ENCODE results near the gene MRPL14.
"Not testable (repeated sequence)": the region's sequence is repeated elsewhere in the genome, so short reads cannot be mapped to it uniquely, and the experiment has no call there.

MRPL14 gene

DNA sequence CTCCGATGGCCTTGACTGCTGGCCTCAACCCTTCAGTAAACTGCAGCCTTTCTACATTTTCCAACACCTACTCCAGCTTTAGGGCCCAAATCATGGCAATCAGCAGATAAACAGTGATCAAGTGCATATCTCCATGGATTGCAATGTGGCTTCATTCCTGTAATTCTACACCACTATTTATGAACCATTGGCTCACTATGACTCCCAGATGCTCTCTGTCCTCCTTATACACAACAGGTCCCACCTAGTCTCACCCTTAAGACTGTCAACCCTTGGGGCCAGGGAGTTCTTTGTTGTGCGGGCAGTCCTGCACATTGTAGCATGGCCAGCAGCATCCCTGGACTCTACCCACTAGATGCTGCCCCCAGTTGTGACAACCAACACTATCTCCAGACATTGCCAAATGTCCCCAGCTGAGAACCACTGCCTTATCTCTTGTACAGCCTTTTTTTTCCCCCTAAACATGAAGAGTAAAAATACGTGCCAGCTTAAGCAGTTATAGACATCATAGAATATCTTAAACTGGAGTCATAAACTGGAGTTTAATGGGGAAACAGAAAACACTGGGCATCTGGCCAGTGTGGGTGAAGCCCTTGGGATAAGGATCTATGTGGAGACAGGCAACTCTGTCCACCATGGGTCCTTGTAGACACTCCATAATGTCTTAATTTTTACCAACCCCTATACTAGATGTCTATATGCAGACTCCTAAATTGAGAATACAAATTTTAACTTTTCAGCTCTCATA is 21.1 kb downstream of the MRPL14 start:
- Histone ChIP-seq H3K4me2 (ENCODE audit: low read length) (no peak overlapping the region), H3K4me3 (ENCODE audit: low read length) (no peak overlapping the region), H3K9ac (ENCODE audit: low read depth, low read length) (no peak overlapping the region), H3K36me3 (ENCODE audit: insufficient read depth, low read length) (peaks cover 58% of the 10 kb centered on the region), H3K27me3 (ENCODE audit: control insufficient read depth, insufficient read depth, low read length) (no peaks in the 10 kb centered on the region), H3K4me1 (ENCODE audit: control insufficient read depth, insufficient read depth, low read length) (peaks cover 5% of the 10 kb centered on the region), H3K9me3 (replicated peaks; ENCODE audit: low read length) (no peaks in the 10 kb centered on the region)

DNA sequence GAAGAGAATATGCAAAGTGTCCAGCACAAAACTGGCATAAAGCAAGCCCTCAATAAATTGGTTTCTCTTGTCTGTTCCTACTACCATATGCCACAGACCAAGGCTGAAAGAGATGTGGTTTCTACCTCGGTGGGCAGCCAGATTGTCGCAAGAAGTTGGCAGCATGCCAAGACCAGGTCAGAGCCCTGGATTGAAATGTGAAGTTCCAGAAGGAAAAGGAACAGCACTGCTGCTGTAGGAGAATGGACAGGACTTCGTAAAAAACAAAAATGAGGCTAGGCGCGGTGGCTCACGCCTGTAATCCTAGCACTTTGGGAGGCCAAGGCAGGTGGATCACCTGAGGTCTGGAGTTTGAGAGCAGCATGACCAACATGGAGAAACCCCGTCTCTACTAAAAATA is 22.1 kb downstream of the MRPL14 start:
- Histone ChIP-seq H3K4me2 (ENCODE audit: low read length) (no peak overlapping the region), H3K4me3 (ENCODE audit: low read length) (no peak overlapping the region), H3K36me3 (ENCODE audit: insufficient read depth, low read length) (peaks cover 48% of the 10 kb centered on the region), H3K9ac (ENCODE audit: low read depth, low read length) (no peak overlapping the region), H3K9me3 (replicated peaks; ENCODE audit: low read length) (no peaks in the 10 kb centered on the region), H3K27me3 (ENCODE audit: control insufficient read depth, insufficient read depth, low read length) (no peaks in the 10 kb centered on the region), H3K4me1 (ENCODE audit: control insufficient read depth, insufficient read depth, low read length) (peaks cover 5% of the 10 kb centered on the region)

- H3K9ac ChIP-seq (ENCODE audit: low read depth, low read length): no peak overlapping the region
Measured at GRCh38 chr6:44104481-44105021, 22.7 kb downstream of the MRPL14 start.

GRCh38 chr6:44102527-44102926 is 24.7 kb downstream of the MRPL14 start:
- Histone ChIP-seq H3K9ac (ENCODE audit: low read depth, low read length) (no peak overlapping the region), H3K4me1 (ENCODE audit: control insufficient read depth, insufficient read depth, low read length) (peaks cover 5% of the 10 kb centered on the region), H3K4me3 (ENCODE audit: low read length) (no peak overlapping the region), H3K9me3 (replicated peaks; ENCODE audit: low read length) (no peaks in the 10 kb centered on the region), H3K36me3 (ENCODE audit: insufficient read depth, low read length) (peaks cover 41% of the 10 kb centered on the region), H3K4me2 (ENCODE audit: low read length) (no peak overlapping the region), H3K27me3 (ENCODE audit: control insufficient read depth, insufficient read depth, low read length) (no peaks in the 10 kb centered on the region)

More at GRCh38 chr6:44104481-44105021, 22.7 kb downstream of the MRPL14 start:
- Histone ChIP-seq H3K4me2 (ENCODE audit: low read length) (no peak overlapping the region), H3K9me3 (replicated peaks; ENCODE audit: low read length) (no peaks in the 10 kb centered on the region), H3K4me1 (ENCODE audit: control insufficient read depth, insufficient read depth, low read length) (peaks cover 5% of the 10 kb centered on the region), H3K27me3 (ENCODE audit: control insufficient read depth, insufficient read depth, low read length) (no peaks in the 10 kb centered on the region), H3K36me3 (ENCODE audit: insufficient read depth, low read length) (peaks cover 51% of the 10 kb centered on the region), H3K4me3 (ENCODE audit: low read length) (no peak overlapping the region)

- Histone ChIP-seq H3K9me3 (replicated peaks; ENCODE audit: low read length) (no peaks in the 10 kb centered on the region), H3K4me3 (ENCODE audit: low read length) (no peak overlapping the region), H3K27me3 (ENCODE audit: control insufficient read depth, insufficient read depth, low read length) (no peaks in the 10 kb centered on the region), H3K4me1 (ENCODE audit: control insufficient read depth, insufficient read depth, low read length) (peaks cover 5% of the 10 kb centered on the region), H3K9ac (ENCODE audit: low read depth, low read length) (no peak overlapping the region), H3K36me3 (ENCODE audit: insufficient read depth, low read length) (peaks cover 38% of the 10 kb centered on the region), H3K4me2 (ENCODE audit: low read length) (no peak overlapping the region)
Measured at GRCh38 chr6:44101832-44102231, 25.4 kb downstream of the MRPL14 start.

DNA sequence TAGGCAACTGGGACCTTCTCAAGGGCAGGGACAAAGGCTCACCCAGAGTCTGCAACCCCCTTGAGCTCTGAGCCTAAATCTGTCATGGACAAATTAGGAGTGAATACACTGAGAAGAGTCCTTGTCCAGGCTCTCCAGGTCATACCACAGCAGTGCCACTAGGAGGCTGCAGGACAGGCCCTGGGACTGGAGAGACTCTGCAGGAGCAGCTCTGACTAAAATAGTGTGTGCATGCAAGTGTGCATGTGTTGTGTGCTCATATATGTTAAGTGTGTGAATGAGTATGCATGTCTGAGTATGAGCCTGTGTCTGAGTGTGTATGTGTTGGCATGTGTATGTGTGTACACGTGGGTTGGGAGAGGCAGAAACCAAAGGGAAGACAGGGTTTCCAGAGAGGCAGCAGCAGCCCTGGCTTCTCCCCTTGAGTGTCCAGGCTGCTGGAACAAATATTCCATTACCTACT is 27.1 kb downstream of the MRPL14 start:
- peaks cover 4% of the 10 kb centered on the region for H3K4me1 ChIP-seq (ENCODE audit: control insufficient read depth, insufficient read depth, low read length)
- H3K4me2 ChIP-seq (ENCODE audit: low read length): no peak overlapping the region
- H3K27me3 ChIP-seq (ENCODE audit: control insufficient read depth, insufficient read depth, low read length): no peaks in the 10 kb centered on the region
- H3K9me3 ChIP-seq (replicated peaks; ENCODE audit: low read length): no peaks in the 10 kb centered on the region
- peaks cover 26% of the 10 kb centered on the region for H3K36me3 ChIP-seq (ENCODE audit: insufficient read depth, low read length)
- no peak overlapping the region for H3K4me3 ChIP-seq (ENCODE audit: low read length)
- no peak overlapping the region for H3K9ac ChIP-seq (ENCODE audit: low read depth, low read length)

- Histone ChIP-seq H3K4me2 (ENCODE audit: low read length) (no peak overlapping the region), H3K36me3 (ENCODE audit: insufficient read depth, low read length) (peaks cover 17% of the 10 kb centered on the region), H3K9me3 (replicated peaks; ENCODE audit: low read length) (no peaks in the 10 kb centered on the region), H3K27me3 (ENCODE audit: control insufficient read depth, insufficient read depth, low read length) (no peaks in the 10 kb centered on the region), H3K9ac (ENCODE audit: low read depth, low read length) (no peak overlapping the region), H3K4me3 (ENCODE audit: low read length) (no peak overlapping the region), H3K4me1 (ENCODE audit: control insufficient read depth, insufficient read depth, low read length) (no peaks in the 10 kb centered on the region)
Measured at GRCh38 chr6:44099192-44099591, 28.1 kb downstream of the MRPL14 start.

GRCh38 chr6:44097782-44098317 is 29.4 kb downstream of the MRPL14 start:
- no peaks in the 10 kb centered on the region for H3K4me1 ChIP-seq (ENCODE audit: control insufficient read depth, insufficient read depth, low read length)
- peaks cover 10% of the 10 kb centered on the region for H3K36me3 ChIP-seq (ENCODE audit: insufficient read depth, low read length)
- no peaks in the 10 kb centered on the region for H3K27me3 ChIP-seq (ENCODE audit: control insufficient read depth, insufficient read depth, low read length)
- no peak overlapping the region for H3K4me3 ChIP-seq (ENCODE audit: low read length)
- no peaks in the 10 kb centered on the region for H3K9me3 ChIP-seq (replicated peaks; ENCODE audit: low read length)
- no peak overlapping the region for H3K9ac ChIP-seq (ENCODE audit: low read depth, low read length)
- H3K4me2 ChIP-seq (ENCODE audit: low read length): no peak overlapping the region

DNA sequence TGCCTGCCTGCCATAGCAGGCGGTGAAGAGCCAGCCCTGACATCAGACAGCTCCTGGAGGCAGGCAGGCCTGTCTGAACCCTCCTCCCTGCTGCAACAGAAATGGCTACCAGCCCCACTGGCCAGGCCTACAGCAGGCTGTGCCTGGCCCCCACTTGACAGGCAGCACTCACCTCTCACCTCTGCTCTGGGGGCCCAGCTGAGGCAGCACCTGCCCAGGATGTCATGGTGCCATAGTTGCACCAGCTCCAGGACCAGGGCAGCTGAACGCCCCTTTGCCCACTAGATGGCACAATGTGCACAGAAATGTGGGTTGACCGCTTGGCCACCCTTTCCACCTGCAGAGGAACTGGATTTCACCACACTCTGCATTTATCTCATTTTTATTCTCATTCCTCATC is 30.6 kb downstream of the MRPL14 start:
- no peak overlapping the region for H3K4me3 ChIP-seq (ENCODE audit: low read length)
- no peak overlapping the region for H3K9ac ChIP-seq (ENCODE audit: low read depth, low read length)
- H3K9me3 ChIP-seq (replicated peaks; ENCODE audit: low read length): no peaks in the 10 kb centered on the region
- H3K27me3 ChIP-seq (ENCODE audit: control insufficient read depth, insufficient read depth, low read length): no peaks in the 10 kb centered on the region
- H3K4me2 ChIP-seq (ENCODE audit: low read length): no peak overlapping the region
- no peaks in the 10 kb centered on the region for H3K4me1 ChIP-seq (ENCODE audit: control insufficient read depth, insufficient read depth, low read length)
- peaks cover 13% of the 10 kb centered on the region for H3K36me3 ChIP-seq (ENCODE audit: insufficient read depth, low read length)

DNA sequence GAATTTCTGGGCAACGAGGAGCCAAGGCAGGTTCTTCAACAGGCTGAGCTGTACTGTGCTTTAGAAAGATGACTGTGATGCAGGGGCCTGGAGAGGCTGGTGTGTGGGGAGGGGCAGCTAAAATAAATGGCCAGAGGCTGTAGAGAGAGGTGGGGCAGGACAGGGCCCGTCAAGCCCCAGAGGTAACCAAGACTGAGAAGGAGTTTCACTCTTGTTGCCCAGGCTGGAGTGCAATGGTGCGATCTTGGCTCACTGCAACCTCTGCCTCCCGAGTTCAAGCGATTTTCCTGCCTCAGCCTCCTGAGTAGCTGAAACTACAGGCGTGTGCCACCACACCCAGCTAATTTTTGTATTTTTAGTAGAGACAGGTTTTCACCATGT is 32.0 kb downstream of the MRPL14 start:
- H3K4me2 ChIP-seq (ENCODE audit: low read length); H3K9ac ChIP-seq (ENCODE audit: low read depth, low read length); H3K4me3 ChIP-seq (ENCODE audit: low read length); H3K27me3 ChIP-seq (ENCODE audit: control insufficient read depth, insufficient read depth, low read length); H3K9me3 ChIP-seq (replicated peaks; ENCODE audit: low read length); H3K4me1 ChIP-seq (ENCODE audit: control insufficient read depth, insufficient read depth, low read length): not testable (repeated sequence)
- H3K36me3 ChIP-seq (ENCODE audit: insufficient read depth, low read length): peaks cover 13% of the 10 kb centered on the region

GRCh38 chr6:44094403-44095242 is 32.6 kb downstream of the MRPL14 start:
- Histone ChIP-seq H3K9me3 (replicated peaks; ENCODE audit: low read length) (no peaks in the 10 kb centered on the region), H3K4me3 (ENCODE audit: low read length) (no peak overlapping the region)

More at GRCh38 chr6:44094403-44095242, 32.6 kb downstream of the MRPL14 start:
- H3K27me3 ChIP-seq (ENCODE audit: control insufficient read depth, insufficient read depth, low read length): no peaks in the 10 kb centered on the region
- peaks cover 9% of the 10 kb centered on the region for H3K36me3 ChIP-seq (ENCODE audit: insufficient read depth, low read length)
- no peak overlapping the region for H3K9ac ChIP-seq (ENCODE audit: low read depth, low read length)
- H3K4me1 ChIP-seq (ENCODE audit: control insufficient read depth, insufficient read depth, low read length): no peaks in the 10 kb centered on the region
- no peak overlapping the region for H3K4me2 ChIP-seq (ENCODE audit: low read length)
